AG04449 (cell line): ENCODE data around the gene PCDHAC1.

Source experiments
- CTCF ChIA-PET: fragments of 350-600 bp; formaldehyde crosslinking; extraction: SDS; loops from one replicate; lab custom pipeline; 2021; ENCODE audit warnings: antibody characterized with exemption; lab: Yijun Ruan, JAX
- POLR2A ChIA-PET: fragments of 400-600, 350-600 bp; formaldehyde crosslinking; extraction: SDS; loops from one replicate; lab custom pipeline; 2020; ENCODE audit warnings: antibody characterized with exemption, inconsistent platforms; lab: Yijun Ruan, JAX
- DNase-seq: peaks from one replicate; pipeline ENCODE4 v3.0.0-alpha.2; 2010; ENCODE audit warnings: low read depth, low spot score
- H3K4me3 ChIP-seq: 2 replicates; pipeline ENCODE4 v1.5.1; 2011; ENCODE audit warnings: low read depth, mild to moderate bottlenecking, control low read depth, low read length
- CTCF ChIP-seq: IDR thresholded peaks from one replicate; pipeline ENCODE4 v1.5.1; 2011; ENCODE audit warnings: mild to moderate bottlenecking, moderate library complexity, low read length, control low read depth, inconsistent platforms; ENCODE audit not compliant: insufficient read depth; ENCODE audit errors: missing control alignments

The PCDHAC1 gene

GRCh38 chr5:140966293-140967225 is 40.5 kb downstream of the PCDHAC1 start, which contains the start of gene PCDHAC2:
Gene PCDHAC2 (plus strand): TSS chr5:140966476. CDS start chr5:140966767, 291 bp downstream.
- TF ChIP-seq CTCF: no peak
- no peak for DNase-seq
- POLR2A ChIA-PET: no interaction called here
- CTCF ChIA-PET: no interaction called here
- peak within 1 kb of the TSS; percentile 46 for H3K4me3 ChIP-seq

GRCh38 chr5:140967226-140967893 is 41.3 kb downstream of the PCDHAC1 start:
- DNase-seq: no peak
- no peak overlapping the region; the same call in 1 of the 2 replicates for H3K4me3 ChIP-seq
- TF ChIP-seq CTCF: no peak
- ChIA-PET CTCF (no interaction called here), POLR2A (no interaction called here)

- H3K4me3 ChIP-seq: no peak overlapping the region
- ChIA-PET CTCF (no interaction called here), POLR2A (no interaction called here)
- no peak for DNase-seq
- no peak for TF ChIP-seq CTCF
Observed at GRCh38 chr5:140969880-140970279, 43.8 kb downstream of the PCDHAC1 start.

GRCh38 chr5:140973550-140973949 is 47.5 kb downstream of the PCDHAC1 start:
- ChIA-PET CTCF (no interaction called here), POLR2A (no interaction called here)
- DNase-seq: no peak
- no peak for TF ChIP-seq CTCF
- no peak overlapping the region for H3K4me3 ChIP-seq

- CTCF ChIA-PET: no interaction called here
- POLR2A ChIA-PET: no interaction called here
- no peak for DNase-seq
- no peak overlapping the region for H3K4me3 ChIP-seq
- TF ChIP-seq CTCF: no peak
Observed at GRCh38 chr5:140977003-140977402, 50.9 kb downstream of the PCDHAC1 start.

GRCh38 chr5:140978260-140978659 is 52.2 kb downstream of the PCDHAC1 start:
- no peak overlapping the region for H3K4me3 ChIP-seq
- ChIA-PET CTCF (no interaction called here), POLR2A (no interaction called here)
- DNase-seq: no peak
- TF ChIP-seq CTCF: no peak
